22Rv1 (cell line): ENCODE results near the gene R3HDM2.

Experiments used
- H3K27ac ChIP-seq: fragments of 450-650 bp; 2 replicates; pipeline ENCODE4 v1.5.1; 2017
- ZFX ChIP-seq: fragments of 450-650 bp; IDR thresholded peaks from 2 replicates; pipeline ENCODE4 v1.6.1; 2017; ENCODE audit warnings: antibody characterized with exemption, borderline replicate concordance
- TF ChIP-seq, protein P1 (sequence below): fragments of 450-650 bp; IDR thresholded peaks from 2 replicates; pipeline ENCODE4 v1.5.1; 2017; ENCODE audit warnings: mild to moderate bottlenecking

R3HDM2 gene

DNA sequence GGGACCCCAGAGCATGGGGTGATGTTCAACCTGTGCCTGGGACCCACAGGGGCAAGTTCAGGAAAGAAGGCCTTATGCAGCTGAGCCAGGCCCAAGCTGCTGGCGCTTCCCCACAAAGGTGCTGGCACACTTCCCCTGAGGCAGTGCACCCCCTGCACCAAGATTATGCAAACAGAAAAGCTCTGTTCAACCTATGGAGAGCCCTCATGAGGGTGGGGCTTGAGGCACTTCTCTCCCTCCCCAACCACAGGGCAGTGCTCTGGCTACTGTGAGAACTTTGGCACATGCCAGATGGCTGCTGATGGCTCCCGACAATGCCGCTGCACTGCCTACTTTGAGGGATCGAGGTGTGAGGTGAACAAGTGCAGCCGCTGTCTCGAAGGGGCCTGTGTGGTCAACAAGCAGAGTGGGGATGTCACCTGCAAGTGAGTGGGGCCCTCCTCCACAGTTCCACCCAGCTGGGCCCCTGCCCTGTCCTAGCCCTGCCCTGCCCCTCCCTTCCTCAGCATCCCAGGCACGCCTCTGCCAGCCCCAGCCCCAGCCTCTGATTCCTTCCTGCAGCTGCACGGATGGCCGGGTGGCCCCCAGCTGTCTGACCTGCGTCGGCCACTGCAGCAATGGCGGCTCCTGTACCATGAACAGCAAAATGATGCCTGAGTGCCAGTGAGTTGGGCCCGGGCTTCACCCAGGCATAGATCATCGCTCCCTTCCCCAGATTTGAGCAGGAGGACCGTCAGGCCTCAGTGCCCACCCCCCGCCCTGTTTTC lies 219.7 kb downstream of the R3HDM2 start:
- no peak overlapping the region for H3K27ac ChIP-seq

DNA sequence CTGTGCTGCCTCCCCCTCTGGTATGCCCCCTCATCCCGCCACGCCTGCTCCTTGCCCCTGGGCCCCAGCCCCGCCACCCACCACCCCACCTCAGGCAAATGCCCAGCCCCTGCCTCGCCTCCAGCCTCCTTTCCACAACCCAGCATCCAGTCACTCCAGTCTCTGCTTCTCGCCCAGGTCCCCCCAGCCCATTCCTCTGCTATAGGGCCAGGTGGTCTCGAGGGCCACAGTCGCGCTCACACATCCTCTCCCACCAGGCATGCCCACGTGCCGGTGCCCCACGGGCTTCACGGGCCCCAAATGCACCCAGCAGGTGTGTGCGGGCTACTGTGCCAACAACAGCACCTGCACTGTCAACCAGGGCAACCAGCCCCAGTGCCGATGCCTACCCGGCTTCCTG lies 220.4 kb downstream of the R3HDM2 start:
- H3K27ac ChIP-seq, result no peak overlapping the region
- TF ChIP-seq, protein P1, sequence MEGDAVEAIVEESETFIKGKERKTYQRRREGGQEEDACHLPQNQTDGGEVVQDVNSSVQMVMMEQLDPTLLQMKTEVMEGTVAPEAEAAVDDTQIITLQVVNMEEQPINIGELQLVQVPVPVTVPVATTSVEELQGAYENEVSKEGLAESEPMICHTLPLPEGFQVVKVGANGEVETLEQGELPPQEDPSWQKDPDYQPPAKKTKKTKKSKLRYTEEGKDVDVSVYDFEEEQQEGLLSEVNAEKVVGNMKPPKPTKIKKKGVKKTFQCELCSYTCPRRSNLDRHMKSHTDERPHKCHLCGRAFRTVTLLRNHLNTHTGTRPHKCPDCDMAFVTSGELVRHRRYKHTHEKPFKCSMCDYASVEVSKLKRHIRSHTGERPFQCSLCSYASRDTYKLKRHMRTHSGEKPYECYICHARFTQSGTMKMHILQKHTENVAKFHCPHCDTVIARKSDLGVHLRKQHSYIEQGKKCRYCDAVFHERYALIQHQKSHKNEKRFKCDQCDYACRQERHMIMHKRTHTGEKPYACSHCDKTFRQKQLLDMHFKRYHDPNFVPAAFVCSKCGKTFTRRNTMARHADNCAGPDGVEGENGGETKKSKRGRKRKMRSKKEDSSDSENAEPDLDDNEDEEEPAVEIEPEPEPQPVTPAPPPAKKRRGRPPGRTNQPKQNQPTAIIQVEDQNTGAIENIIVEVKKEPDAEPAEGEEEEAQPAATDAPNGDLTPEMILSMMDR, result no peak
- TF ChIP-seq ZFX, result no peak

More for the DNA sequence above, 219.7 kb downstream of the R3HDM2 start:
- TF ChIP-seq ZFX, result no peak
- TF ChIP-seq, protein P1, result no peak

DNA sequence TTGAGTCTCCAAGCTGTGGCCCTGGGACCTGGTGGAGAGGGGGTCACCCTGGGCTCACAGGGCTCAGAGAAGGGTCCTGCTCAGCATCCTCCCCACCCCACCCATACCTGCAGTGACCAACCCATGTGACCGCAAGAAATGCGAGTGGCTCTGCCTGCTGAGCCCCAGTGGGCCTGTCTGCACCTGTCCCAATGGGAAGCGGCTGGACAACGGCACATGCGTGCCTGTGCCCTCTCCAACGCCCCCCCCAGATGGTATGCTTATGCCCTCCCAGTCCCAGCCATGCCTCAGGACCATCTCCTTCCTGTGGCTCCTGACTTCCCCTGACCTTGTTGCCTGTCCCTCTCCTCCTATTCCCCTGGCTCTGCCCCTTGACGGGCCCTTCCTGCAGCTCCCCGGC lies 220.9 kb downstream of the R3HDM2 start:
- H3K27ac ChIP-seq, result no peak overlapping the region

DNA sequence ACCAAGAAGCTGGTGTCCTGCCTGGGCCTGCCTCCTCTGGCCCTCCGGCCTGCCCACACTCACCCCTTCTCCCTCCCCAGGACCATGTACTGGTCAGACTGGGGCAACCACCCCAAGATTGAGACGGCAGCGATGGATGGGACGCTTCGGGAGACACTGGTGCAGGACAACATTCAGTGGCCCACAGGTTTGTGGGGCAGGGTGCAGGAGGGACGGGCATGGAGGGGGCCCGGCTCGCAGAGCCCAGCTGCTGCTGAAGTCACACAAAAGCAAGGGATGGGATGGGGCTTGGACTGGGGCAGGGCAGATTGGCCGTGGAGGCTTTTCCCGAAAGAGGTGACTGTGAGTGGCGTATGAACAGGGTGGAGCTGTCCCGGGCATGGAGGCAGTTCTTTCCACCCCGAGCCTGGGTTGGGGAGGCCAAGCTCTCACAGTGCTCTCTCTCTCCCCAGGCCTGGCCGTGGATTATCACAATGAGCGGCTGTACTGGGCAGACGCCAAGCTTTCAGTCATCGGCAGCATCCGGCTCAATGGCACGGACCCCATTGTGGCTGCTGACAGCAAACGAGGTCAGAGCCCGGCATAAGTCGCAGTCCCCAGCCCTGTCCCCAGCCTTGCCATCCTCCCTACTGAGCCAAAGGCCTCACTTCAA lies 222.1 kb downstream of the R3HDM2 start:
- TF ChIP-seq, protein P1, result no peak
- no peak overlapping the region for H3K27ac ChIP-seq

More for the DNA sequence above, 220.9 kb downstream of the R3HDM2 start:
- TF ChIP-seq ZFX, result no peak
- TF ChIP-seq, protein P1, result no peak

DNA sequence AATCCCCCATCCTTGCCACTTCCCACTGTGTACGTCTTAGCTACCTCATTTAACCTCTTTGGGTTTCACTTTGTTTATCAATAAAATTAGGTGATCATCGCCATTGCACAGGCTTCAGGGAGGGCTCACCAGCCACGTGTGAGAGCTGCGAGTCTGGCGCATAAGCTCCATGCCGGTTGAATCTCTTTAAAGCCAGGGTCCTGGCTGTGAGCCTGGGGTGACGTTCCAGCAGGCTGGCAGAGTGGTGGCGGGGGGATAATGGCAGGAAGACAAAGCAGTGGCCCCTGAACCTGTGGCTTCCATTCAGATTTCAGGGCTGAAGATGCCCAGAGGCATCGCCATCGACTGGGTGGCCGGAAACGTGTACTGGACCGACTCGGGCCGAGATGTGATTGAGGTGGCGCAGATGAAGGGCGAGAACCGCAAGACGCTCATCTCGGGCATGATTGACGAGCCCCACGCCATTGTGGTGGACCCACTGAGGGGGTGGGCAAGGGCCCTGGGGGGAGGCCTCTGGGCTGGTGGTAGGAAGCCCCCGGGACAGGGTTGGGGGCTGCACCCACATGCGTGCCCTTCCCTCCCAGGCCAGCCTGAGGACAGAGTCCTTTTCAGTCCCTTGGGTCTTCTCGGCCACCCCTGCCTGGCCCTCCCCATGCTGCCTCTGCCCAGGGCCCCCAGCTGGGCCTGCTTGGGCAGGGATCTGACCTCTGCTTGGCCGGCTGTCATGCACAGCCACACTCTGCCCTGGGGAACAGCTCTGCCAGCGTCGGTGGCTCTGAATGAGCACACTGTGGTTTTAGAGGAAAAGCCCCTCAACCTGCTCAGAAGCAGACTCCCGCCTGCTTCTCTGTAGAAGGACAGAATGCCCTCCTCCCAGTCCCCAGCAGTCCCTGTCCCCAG lies 222.9 kb downstream of the R3HDM2 start:
- H3K27ac ChIP-seq, result no peak overlapping the region
- TF ChIP-seq, protein P1, result no peak
- no peak for TF ChIP-seq ZFX

DNA sequence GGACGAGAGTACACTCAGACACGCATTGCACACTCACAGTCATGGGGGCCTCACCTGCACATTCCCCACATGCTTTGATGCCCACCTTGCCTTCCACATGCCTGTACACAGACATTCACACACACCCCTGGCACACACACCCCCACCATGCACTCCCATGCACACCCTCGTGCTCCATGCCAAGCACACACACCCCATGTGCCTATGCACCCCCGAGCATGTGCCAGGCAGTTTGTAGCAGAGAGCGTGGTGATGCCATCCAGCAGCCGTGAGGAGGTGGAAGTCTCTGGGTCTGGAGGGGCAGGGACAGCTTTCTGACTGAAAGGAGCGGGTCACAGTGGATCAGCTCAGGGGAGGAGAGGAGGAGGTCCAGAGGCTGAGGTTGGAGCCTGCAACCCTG lies 224.9 kb downstream of the R3HDM2 start:
- H3K27ac ChIP-seq, result no peak overlapping the region
- no peak for TF ChIP-seq ZFX
- TF ChIP-seq, protein P1, result no peak
